Central memory CD8-positive, alpha-beta T cell (primary cell): ENCODE data around the gene DUSP19.
"Not testable (repeated sequence)": the region's sequence is repeated elsewhere in the genome, so short reads cannot be mapped to it uniquely, and the experiment has no call there.

Source experiments
- ATAC-seq: fragments of 150-1000 bp; cut with Tn5 transposase; replicated peaks from 2 replicates; pipeline ENCODE4 v1.10.0; 2022; ENCODE audit warnings: mild to moderate bottlenecking, moderate FRiP score, moderate number of reproducible peaks; ENCODE audit not compliant: poor library complexity, severe bottlenecking; ENCODE audit errors: extremely low read depth
- DNase-seq, 2 donors: peaks; one replicate each; pipeline ENCODE4 v3.0.0; 2021; ENCODE audit warnings: low spot score in 2 of 2
- H3K27ac Mint-ChIP-seq: one replicate; pipeline ENCODE4 v1.8.0; 2022; ENCODE audit warnings: low read depth, mild to moderate bottlenecking, moderate library complexity, mixed read lengths
- H3K27me3 Mint-ChIP-seq: one replicate; pipeline ENCODE4 v1.8.0; 2022; ENCODE audit warnings: mixed read lengths
- H3K36me3 Mint-ChIP-seq: one replicate; pipeline ENCODE4 v1.8.0; 2022; ENCODE audit warnings: mild to moderate bottlenecking, moderate library complexity, mixed read lengths; ENCODE audit not compliant: insufficient read depth
- H3K4me1 Mint-ChIP-seq: one replicate; pipeline ENCODE4 v1.8.0; 2022; ENCODE audit warnings: mixed read lengths
- H3K4me3 Mint-ChIP-seq: one replicate; pipeline ENCODE4 v1.8.0; 2022; ENCODE audit warnings: mild to moderate bottlenecking, moderate library complexity, mixed read lengths
- H3K9me3 Mint-ChIP-seq: one replicate; pipeline ENCODE4 v1.8.0; 2022; ENCODE audit warnings: mixed read lengths

Gene DUSP19

GRCh38 chr2:183040604-183041003 is 37.9 kb upstream of the DUSP19 start:
- Mint-ChIP-seq H3K9me3 (no peaks in the 10 kb centered on the region), H3K27me3 (peaks cover 12% of the 10 kb centered on the region), H3K4me1 (peaks cover 32% of the 10 kb centered on the region), H3K27ac (no peak overlapping the region), H3K4me3 (no peak overlapping the region), H3K36me3 (peaks cover 10% of the 10 kb centered on the region)
- ATAC-seq (no peak), DNase-seq (no peak)

GRCh38 chr2:183043580-183043979 is 35.0 kb upstream of the DUSP19 start:
- not testable (repeated sequence) for H3K4me3 Mint-ChIP-seq, H3K27ac Mint-ChIP-seq, H3K36me3 Mint-ChIP-seq, ATAC-seq, H3K9me3 Mint-ChIP-seq, DNase-seq
- H3K4me1 Mint-ChIP-seq = peaks cover 12% of the 10 kb centered on the region
- H3K27me3 Mint-ChIP-seq = peaks cover 12% of the 10 kb centered on the region

GRCh38 chr2:183047486-183048125 is 30.9 kb upstream of the DUSP19 start:
- not testable (repeated sequence) for DNase-seq, H3K36me3 Mint-ChIP-seq, H3K4me3 Mint-ChIP-seq, H3K4me1 Mint-ChIP-seq, ATAC-seq, H3K9me3 Mint-ChIP-seq, H3K27ac Mint-ChIP-seq
- H3K27me3 Mint-ChIP-seq = peaks cover 11% of the 10 kb centered on the region

GRCh38 chr2:183049420-183049819 is 29.1 kb upstream of the DUSP19 start:
- Mint-ChIP-seq H3K9me3 (no peaks in the 10 kb centered on the region), H3K4me3 (no peak overlapping the region), H3K27ac (no peak overlapping the region), H3K4me1 (no peaks in the 10 kb centered on the region), H3K36me3 (peaks cover 1% of the 10 kb centered on the region), H3K27me3 (peaks cover 29% of the 10 kb centered on the region)
- ATAC-seq = no peak
- DNase-seq = no peak

GRCh38 chr2:183057333-183057985 is 21.1 kb upstream of the DUSP19 start:
- ATAC-seq = no peak
- H3K27me3 Mint-ChIP-seq = peaks cover 44% of the 10 kb centered on the region
- H3K4me3 Mint-ChIP-seq = no peak overlapping the region
- no peaks in the 10 kb centered on the region for H3K4me1 Mint-ChIP-seq
- DNase-seq = no peak
- H3K27ac Mint-ChIP-seq = no peak overlapping the region
- H3K9me3 Mint-ChIP-seq = no peaks in the 10 kb centered on the region
- H3K36me3 Mint-ChIP-seq = no peaks in the 10 kb centered on the region

- no peak for DNase-seq
- Mint-ChIP-seq H3K36me3 (no peaks in the 10 kb centered on the region), H3K27ac (no peak overlapping the region), H3K4me3 (no peak overlapping the region), H3K27me3 (peaks cover 42% of the 10 kb centered on the region), H3K9me3 (no peaks in the 10 kb centered on the region), H3K4me1 (no peaks in the 10 kb centered on the region)
- no peak for ATAC-seq
Measured at GRCh38 chr2:183059561-183059960, 19.0 kb upstream of the DUSP19 start.

GRCh38 chr2:183060571-183061231 is 17.8 kb upstream of the DUSP19 start:
- no peak for ATAC-seq
- peaks cover 51% of the 10 kb centered on the region for H3K27me3 Mint-ChIP-seq

GRCh38 chr2:183063083-183063482 is 15.5 kb upstream of the DUSP19 start:
- Mint-ChIP-seq H3K27ac (no peak overlapping the region), H3K4me3 (no peak overlapping the region), H3K27me3 (peaks cover 63% of the 10 kb centered on the region), H3K36me3 (no peaks in the 10 kb centered on the region), H3K9me3 (no peaks in the 10 kb centered on the region), H3K4me1 (no peaks in the 10 kb centered on the region)
- DNase-seq (no peak), ATAC-seq (no peak)

More at GRCh38 chr2:183060571-183061231, 17.8 kb upstream of the DUSP19 start:
- DNase-seq = no peak
- Mint-ChIP-seq H3K9me3 (no peaks in the 10 kb centered on the region), H3K27ac (no peak overlapping the region), H3K36me3 (no peaks in the 10 kb centered on the region), H3K4me1 (no peaks in the 10 kb centered on the region), H3K4me3 (no peak overlapping the region)

GRCh38 chr2:183068561-183068960 is 10.0 kb upstream of the DUSP19 start:
- no peak for ATAC-seq
- H3K27me3 Mint-ChIP-seq = peaks cover 42% of the 10 kb centered on the region
- DNase-seq = no peak
- no peaks in the 10 kb centered on the region for H3K4me1 Mint-ChIP-seq
- no peaks in the 10 kb centered on the region for H3K36me3 Mint-ChIP-seq
- no peaks in the 10 kb centered on the region for H3K9me3 Mint-ChIP-seq
- no peak overlapping the region for H3K27ac Mint-ChIP-seq
- no peak overlapping the region for H3K4me3 Mint-ChIP-seq

GRCh38 chr2:183069174-183069573 is 9.4 kb upstream of the DUSP19 start:
- DNase-seq (no peak), ATAC-seq (no peak)
- Mint-ChIP-seq H3K36me3 (no peaks in the 10 kb centered on the region), H3K27ac (no peak overlapping the region), H3K4me3 (no peak overlapping the region), H3K9me3 (no peaks in the 10 kb centered on the region), H3K4me1 (no peaks in the 10 kb centered on the region), H3K27me3 (peaks cover 37% of the 10 kb centered on the region)

GRCh38 chr2:183070942-183071844 is 7.4 kb upstream of the DUSP19 start:
- Mint-ChIP-seq H3K9me3 (no peaks in the 10 kb centered on the region), H3K27ac (no peak overlapping the region), H3K4me1 (no peaks in the 10 kb centered on the region), H3K36me3 (no peaks in the 10 kb centered on the region), H3K4me3 (no peak overlapping the region), H3K27me3 (peaks cover 23% of the 10 kb centered on the region)
- ATAC-seq (no peak), DNase-seq (no peak)

GRCh38 chr2:183072177-183072576 is 6.4 kb upstream of the DUSP19 start:
- Mint-ChIP-seq H3K36me3 (no peaks in the 10 kb centered on the region), H3K4me1 (no peaks in the 10 kb centered on the region), H3K27ac (no peak overlapping the region), H3K9me3 (no peaks in the 10 kb centered on the region), H3K4me3 (no peak overlapping the region), H3K27me3 (peaks cover 13% of the 10 kb centered on the region)
- no peak for ATAC-seq
- no peak for DNase-seq
